K562 (cell line): ENCODE measurements around the gene ZMAT2. TPM values are rescaled to one million over a fixed set of nuclear protein-coding genes. Genes with fewer than 3 reads are reported as not detected.

Experiments
- CC2D1A ChIP-seq: fragments of 450-650 bp; IDR thresholded peaks from 2 replicates; pipeline ENCODE4 v1.6.1; 2017; ENCODE audit warnings: mild to moderate bottlenecking
- HNRNPH1 ChIP-seq: fragments of 200-400 bp; formaldehyde crosslinking; optimal IDR thresholded peaks from 2 replicates; pipeline ENCODE3; 2017; ENCODE audit warnings: low read depth, mild to moderate bottlenecking, low read length, moderate library complexity
- LARP7 ChIP-seq: fragments of 450-650 bp; IDR thresholded peaks from 2 replicates; pipeline ENCODE4 v1.6.1; 2016
- MTA2 ChIP-seq: fragments of 450-650 bp; IDR thresholded peaks from 2 replicates; pipeline ENCODE4 v1.6.1; 2016; ENCODE audit warnings: low read depth
- NR2C2 ChIP-seq, 2 experiments: fragments of 200-800 bp in 1 of 2; sonication (Bioruptor generic) in 1 of 2; sonication (generic) in 1 of 2; formaldehyde crosslinking in 1 of 2; IDR thresholded peaks; 2 replicates each; pipeline versions ENCODE4 v1.6.1 to v1.8.0; 2016 to 2022; ENCODE audit warnings: mild to moderate bottlenecking in 1 of 2, missing compliant biosample characterization in 1 of 2, missing genetic modification characterization in 1 of 2, missing genetic modification reagents in 1 of 2
- NUFIP1 ChIP-seq: fragments of 450-650 bp; IDR thresholded peaks from 2 replicates; pipeline ENCODE4 v1.6.1; 2018; ENCODE audit not compliant: partially characterized antibody
- SMARCA4 ChIP-seq: fragments of 450-650 bp; IDR thresholded peaks from 2 replicates; pipeline ENCODE4 v1.6.1; 2016
- SRF ChIP-seq, 2 experiments: fragments of 250-450, 450-650 bp in 1 of 2; sonication (Bioruptor Pico) in 1 of 2; sonication (generic) in 1 of 2; formaldehyde crosslinking; IDR thresholded peaks; 2 replicates each; pipeline versions ENCODE4 v1.5.0 to v1.5.1; 2020 to 2022; ENCODE audit warnings: mild to moderate bottlenecking in 1 of 2, missing genetic modification reagents in 1 of 2
- SRSF3 ChIP-seq: fragments of 200-400 bp; formaldehyde crosslinking; IDR thresholded peaks from 2 replicates; pipeline ENCODE4 v1.6.1; 2016; ENCODE audit warnings: mild to moderate bottlenecking, low read length, moderate library complexity; ENCODE audit not compliant: insufficient read depth
- ZFP1 ChIP-seq: fragments of 450-650 bp; formaldehyde crosslinking; IDR thresholded peaks from 2 replicates; pipeline ENCODE4 v1.4.0; 2020; ENCODE audit warnings: mild to moderate bottlenecking, mixed read lengths
- ZFP30 ChIP-seq: fragments of 250-450 bp; sonication (Bioruptor Pico); IDR thresholded peaks from 2 replicates; pipeline ENCODE4 v1.8.0; 2022; ENCODE audit warnings: moderate library complexity, mild to moderate bottlenecking, inconsistent platforms, borderline replicate concordance
- ZFPM2 ChIP-seq: fragments of 250-450 bp; sonication (Bioruptor Pico); IDR thresholded peaks from 2 replicates; pipeline ENCODE4 v1.5.1; 2022; ENCODE audit warnings: mild to moderate bottlenecking
- ZNF253 ChIP-seq: fragments of 250-450 bp; sonication (Bioruptor Pico); conservative IDR thresholded peaks from 2 replicates; pipeline ENCODE4 v1.6.1; 2021; ENCODE audit warnings: mild to moderate bottlenecking
- ZNF274 ChIP-seq: IDR thresholded peaks from 2 replicates; pipeline ENCODE4 v1.6.1; 2011; ENCODE audit warnings: low read depth, mild to moderate bottlenecking, low read length, moderate library complexity, borderline replicate concordance
- ZNF3 ChIP-seq: fragments of 250-450 bp; sonication (Bioruptor Pico); IDR thresholded peaks from 2 replicates; pipeline ENCODE4 v1.5.0; 2021; ENCODE audit warnings: mild to moderate bottlenecking, moderate library complexity
- ZNF311 ChIP-seq: fragments of 250-450 bp; sonication (Bioruptor Pico); IDR thresholded peaks from 2 replicates; pipeline ENCODE4 v1.4.0; 2020; ENCODE audit warnings: mild to moderate bottlenecking, moderate library complexity
- ZNF644 ChIP-seq: fragments of 200-800 bp; sonication (Bioruptor generic); IDR thresholded peaks from 2 replicates; pipeline ENCODE4 v1.6.1; 2016; ENCODE audit warnings: low read depth, missing genetic modification characterization, missing compliant biosample characterization
- polyA plus RNA-seq, 8 experiments: library from polyadenylated mRNA; depleted of rRNA in 4 of 8; stranded (reverse) in 5 of 8; unstranded in 3 of 8; fragments of >200 nt; fragmentation: Nextera tagmentation in 2 of 8; fragmentation: Illumina TruSeq in 1 of 8; extraction: Ambion mirVana in 2 of 8; extraction: Trizol in 1 of 8; gene quantifications; 2 replicates each; pipeline versions ENCODE4 v1.2.1 to v1.2.3, GENCODE V29; 2011 to 2014; ENCODE audit warnings: inconsistent platforms in 1 of 8, missing spikeins in 1 of 8
- total RNA-seq, 7 experiments: library from RNA; depleted of rRNA in 6 of 7; stranded (reverse); fragments of >200 nt in 6 of 7; fragmentation: Illumina TruSeq in 2 of 7; extraction: Trizol in 2 of 7; gene quantifications; 2 replicates each; pipeline versions ENCODE4 v1.2.1 to v1.2.3, GENCODE V29; 2011 to 2021; ENCODE audit warnings: low replicate concordance in 1 of 7
- TF ChIP-seq, protein P1 (sequence below): IDR thresholded peaks from 2 replicates; pipeline ENCODE4 v1.6.1; 2011; ENCODE audit warnings: borderline replicate concordance, low read depth, mild to moderate bottlenecking, moderate library complexity, low read length; ENCODE audit not compliant: insufficient read depth, poor library complexity, severe bottlenecking
- TF ChIP-seq, protein P2 (sequence below): sonication (generic); formaldehyde crosslinking; IDR thresholded peaks from 2 replicates; pipeline ENCODE4 v1.8.0; 2023; ENCODE audit warnings: mild to moderate bottlenecking, missing genetic modification reagents
- TF ChIP-seq, protein P3 (sequence below): sonication (generic); formaldehyde crosslinking; IDR thresholded peaks from 2 replicates; pipeline ENCODE4 v1.8.0; 2022; ENCODE audit warnings: mild to moderate bottlenecking, missing genetic modification reagents
- TF ChIP-seq, protein P4 (sequence below): fragments of 250-450 bp; sonication (Bioruptor Pico); IDR thresholded peaks from 2 replicates; pipeline ENCODE4 v1.4.0; 2020; ENCODE audit warnings: mild to moderate bottlenecking, moderate library complexity, borderline replicate concordance

ZMAT2 gene
- total and polyA plus RNA-seq, 9 of the 15 experiments (the other 6 are each of a cell fraction or from before 2014, with no cell fraction given) = 44.2 to 101 (median 69.2) TPM

DNA sequence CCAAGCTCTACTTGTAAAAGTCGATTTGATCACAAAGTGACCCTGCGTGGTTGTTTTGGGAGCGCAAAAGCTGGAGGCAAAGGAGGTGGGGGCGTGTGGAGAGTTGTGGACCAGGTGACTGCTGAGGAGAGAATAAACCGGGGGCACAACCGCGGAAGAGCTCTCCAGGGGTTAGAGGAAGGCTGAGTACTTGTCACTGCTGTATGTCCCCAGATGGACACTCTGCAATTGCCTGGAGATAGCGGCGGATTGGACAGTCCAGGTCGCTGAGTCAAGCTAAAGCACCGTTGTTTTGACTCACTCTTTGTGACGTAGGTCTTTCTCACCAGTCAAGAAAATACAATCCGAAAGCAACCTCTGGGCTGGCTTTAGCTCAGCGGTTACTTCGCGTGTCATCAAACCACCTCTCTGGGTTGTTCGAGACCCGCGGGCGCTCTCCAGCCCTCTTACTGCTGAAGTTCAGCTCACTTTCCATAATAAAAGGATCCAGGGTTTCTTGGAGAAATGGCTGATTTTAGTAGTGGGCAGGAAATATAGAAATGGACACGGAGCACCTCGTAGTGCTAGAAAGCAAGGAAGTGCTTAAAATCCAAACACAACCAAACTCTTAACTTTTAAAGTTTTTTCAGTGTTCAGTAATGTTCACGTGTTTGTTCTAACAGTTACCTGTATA is 25.7 kb downstream of the ZMAT2 start (continued):
- TF ChIP-seq, protein P1, sequence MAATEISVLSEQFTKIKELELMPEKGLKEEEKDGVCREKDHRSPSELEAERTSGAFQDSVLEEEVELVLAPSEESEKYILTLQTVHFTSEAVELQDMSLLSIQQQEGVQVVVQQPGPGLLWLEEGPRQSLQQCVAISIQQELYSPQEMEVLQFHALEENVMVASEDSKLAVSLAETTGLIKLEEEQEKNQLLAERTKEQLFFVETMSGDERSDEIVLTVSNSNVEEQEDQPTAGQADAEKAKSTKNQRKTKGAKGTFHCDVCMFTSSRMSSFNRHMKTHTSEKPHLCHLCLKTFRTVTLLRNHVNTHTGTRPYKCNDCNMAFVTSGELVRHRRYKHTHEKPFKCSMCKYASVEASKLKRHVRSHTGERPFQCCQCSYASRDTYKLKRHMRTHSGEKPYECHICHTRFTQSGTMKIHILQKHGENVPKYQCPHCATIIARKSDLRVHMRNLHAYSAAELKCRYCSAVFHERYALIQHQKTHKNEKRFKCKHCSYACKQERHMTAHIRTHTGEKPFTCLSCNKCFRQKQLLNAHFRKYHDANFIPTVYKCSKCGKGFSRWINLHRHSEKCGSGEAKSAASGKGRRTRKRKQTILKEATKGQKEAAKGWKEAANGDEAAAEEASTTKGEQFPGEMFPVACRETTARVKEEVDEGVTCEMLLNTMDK = no peak
- TF ChIP-seq ZNF644 (tag) (peak; percentile 64; the same call in 1 of the 2 replicates), ZNF311 (CRISPR knock-in tag) (no peak), NR2C2 (CRISPR knock-in tag; IDR thresholded peaks at IDR 0.05) (no peak), NR2C2 (tag; IDR thresholded peaks at IDR 0.05) (peak; percentile 67), SMARCA4 (no peak), MTA2 (no peak), CC2D1A (no peak), ZNF3 (CRISPR knock-in tag) (no peak), SRSF3 (no peak), ZNF274 (0 out of 2 replicates have a peak, but pooled peaks have one; percentile 31), LARP7 (no peak), ZFPM2 (CRISPR knock-in tag) (no peak), SRF (CRISPR knock-in tag; IDR thresholded peaks at IDR 0.05) (peak in 1 of 2 experiments; percentile 30; a peak in 1 of 4 replicates), ZNF253 (CRISPR knock-in tag) (no peak), NUFIP1 (peak; percentile 75), HNRNPH1 (no peak), ZFP1 (CRISPR knock-in tag) (no peak), ZFP30 (CRISPR knock-in tag) (no peak)
- TF ChIP-seq, protein P2, sequence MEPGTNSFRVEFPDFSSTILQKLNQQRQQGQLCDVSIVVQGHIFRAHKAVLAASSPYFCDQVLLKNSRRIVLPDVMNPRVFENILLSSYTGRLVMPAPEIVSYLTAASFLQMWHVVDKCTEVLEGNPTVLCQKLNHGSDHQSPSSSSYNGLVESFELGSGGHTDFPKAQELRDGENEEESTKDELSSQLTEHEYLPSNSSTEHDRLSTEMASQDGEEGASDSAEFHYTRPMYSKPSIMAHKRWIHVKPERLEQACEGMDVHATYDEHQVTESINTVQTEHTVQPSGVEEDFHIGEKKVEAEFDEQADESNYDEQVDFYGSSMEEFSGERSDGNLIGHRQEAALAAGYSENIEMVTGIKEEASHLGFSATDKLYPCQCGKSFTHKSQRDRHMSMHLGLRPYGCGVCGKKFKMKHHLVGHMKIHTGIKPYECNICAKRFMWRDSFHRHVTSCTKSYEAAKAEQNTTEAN (CRISPR knock-in tag) = no peak; the same call in 1 of the 2 replicates
- TF ChIP-seq, protein P3, sequence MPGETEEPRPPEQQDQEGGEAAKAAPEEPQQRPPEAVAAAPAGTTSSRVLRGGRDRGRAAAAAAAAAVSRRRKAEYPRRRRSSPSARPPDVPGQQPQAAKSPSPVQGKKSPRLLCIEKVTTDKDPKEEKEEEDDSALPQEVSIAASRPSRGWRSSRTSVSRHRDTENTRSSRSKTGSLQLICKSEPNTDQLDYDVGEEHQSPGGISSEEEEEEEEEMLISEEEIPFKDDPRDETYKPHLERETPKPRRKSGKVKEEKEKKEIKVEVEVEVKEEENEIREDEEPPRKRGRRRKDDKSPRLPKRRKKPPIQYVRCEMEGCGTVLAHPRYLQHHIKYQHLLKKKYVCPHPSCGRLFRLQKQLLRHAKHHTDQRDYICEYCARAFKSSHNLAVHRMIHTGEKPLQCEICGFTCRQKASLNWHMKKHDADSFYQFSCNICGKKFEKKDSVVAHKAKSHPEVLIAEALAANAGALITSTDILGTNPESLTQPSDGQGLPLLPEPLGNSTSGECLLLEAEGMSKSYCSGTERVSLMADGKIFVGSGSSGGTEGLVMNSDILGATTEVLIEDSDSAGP (CRISPR knock-in tag) = no peak
- TF ChIP-seq, protein P4, sequence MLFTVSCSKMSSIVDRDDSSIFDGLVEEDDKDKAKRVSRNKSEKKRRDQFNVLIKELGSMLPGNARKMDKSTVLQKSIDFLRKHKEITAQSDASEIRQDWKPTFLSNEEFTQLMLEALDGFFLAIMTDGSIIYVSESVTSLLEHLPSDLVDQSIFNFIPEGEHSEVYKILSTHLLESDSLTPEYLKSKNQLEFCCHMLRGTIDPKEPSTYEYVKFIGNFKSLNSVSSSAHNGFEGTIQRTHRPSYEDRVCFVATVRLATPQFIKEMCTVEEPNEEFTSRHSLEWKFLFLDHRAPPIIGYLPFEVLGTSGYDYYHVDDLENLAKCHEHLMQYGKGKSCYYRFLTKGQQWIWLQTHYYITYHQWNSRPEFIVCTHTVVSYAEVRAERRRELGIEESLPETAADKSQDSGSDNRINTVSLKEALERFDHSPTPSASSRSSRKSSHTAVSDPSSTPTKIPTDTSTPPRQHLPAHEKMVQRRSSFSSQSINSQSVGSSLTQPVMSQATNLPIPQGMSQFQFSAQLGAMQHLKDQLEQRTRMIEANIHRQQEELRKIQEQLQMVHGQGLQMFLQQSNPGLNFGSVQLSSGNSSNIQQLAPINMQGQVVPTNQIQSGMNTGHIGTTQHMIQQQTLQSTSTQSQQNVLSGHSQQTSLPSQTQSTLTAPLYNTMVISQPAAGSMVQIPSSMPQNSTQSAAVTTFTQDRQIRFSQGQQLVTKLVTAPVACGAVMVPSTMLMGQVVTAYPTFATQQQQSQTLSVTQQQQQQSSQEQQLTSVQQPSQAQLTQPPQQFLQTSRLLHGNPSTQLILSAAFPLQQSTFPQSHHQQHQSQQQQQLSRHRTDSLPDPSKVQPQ (CRISPR knock-in tag) = no peak
